TTC549 (cell line): ENCODE results near the gene C2CD4B.

Source experiments
- FAIRE-seq: peaks from 2 replicates; lab custom pipeline; 2012; peaks lifted over from hg19 to GRCh38; lab: Jason Lieb, UNC

C2CD4B gene

DNA sequence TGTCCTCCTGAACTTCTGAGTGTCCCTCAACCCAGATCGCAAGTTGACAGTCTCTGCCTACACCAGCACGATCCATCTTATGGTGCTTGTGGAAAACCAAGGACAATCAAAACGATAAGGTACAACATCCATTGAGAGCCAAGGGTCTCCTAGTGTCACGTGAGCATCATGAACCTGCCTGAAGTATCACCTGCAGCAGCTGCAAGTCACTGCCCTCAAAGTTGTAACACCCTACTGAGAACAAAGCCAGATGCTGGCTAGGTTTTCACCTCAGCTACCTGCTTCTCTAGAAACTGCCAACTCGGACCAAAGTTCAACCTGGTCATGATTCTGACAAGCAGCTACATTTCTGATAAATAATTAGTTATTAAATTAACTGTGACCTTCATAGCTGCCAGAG is 17.5 kb downstream of the C2CD4B start:
- no peak for FAIRE-seq

DNA sequence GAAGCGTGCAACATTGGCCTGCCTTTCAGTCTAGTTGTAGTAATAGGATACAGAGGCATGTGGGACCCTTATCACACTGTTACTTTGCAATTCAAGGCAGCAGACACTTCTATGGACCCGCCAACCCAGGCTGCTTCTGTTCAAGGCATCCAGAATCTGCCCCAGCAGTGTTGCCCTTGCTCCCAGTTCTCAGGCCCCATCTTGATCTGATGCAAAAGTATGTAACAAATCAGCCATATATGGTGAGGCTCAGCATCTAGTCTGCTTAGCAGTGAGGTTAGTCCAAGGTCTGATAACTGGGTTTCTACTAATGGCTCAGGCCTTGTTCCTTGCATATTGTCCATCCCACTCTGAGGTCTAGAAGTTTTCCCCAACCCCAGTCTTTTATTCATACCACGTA is 17.9 kb downstream of the C2CD4B start:
- no peak for FAIRE-seq

DNA sequence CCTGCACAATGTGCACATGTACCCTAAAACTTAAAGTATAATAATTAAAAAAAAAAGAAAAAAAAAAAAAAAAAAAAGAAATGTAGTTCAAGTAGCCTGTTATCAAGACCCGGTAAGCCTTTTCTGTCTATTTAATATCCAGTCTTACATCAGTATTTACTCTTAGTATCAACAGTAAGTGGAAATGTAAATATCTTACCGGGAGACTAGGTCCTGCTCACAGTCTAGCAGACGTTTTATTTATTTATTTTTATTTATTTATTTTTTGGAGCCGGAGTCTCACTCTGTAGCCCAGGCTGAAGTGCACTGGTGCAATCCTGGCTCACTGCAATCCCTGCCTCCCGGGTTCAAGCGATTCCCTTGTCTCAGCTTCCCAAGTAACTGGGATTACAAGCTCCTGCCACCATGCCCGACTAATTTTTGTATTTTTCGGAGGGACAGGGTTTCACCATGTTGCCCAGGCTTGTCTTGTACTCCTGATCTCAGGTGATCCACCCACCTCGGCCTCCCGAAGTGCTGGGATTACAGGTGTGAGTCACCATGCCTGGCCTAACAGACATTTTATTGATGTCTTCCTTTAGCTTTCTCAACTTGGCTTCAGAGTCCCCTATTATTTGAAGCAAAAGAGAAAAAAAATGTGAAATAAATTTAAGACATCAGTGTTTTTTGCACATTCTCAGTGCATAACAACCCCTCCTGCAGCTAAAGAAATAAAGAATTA is 19.9 kb downstream of the C2CD4B start:
- FAIRE-seq, result no peak

DNA sequence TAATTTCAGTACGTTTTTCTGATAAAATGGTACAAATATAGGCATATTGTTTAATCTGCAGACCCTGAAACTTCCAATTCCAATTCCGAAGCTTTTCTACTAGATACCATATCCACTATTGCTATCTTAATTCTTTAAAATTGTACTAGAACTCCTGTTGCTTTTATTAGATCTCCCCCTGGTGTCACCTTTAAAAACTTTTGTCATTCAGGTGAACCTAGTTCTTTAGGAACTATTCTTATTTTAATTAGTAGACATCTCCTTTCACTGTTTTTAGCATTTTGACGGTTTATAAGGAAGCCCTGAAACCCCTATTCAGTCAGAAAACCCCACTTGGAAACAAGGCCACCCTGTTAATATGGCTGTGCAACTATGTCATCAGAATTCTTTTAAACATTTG is 22.3 kb downstream of the C2CD4B start:
- FAIRE-seq, result no peak

GRCh38 chr15:62141643-62142588 is 23.2 kb downstream of the C2CD4B start:
- no peak for FAIRE-seq

GRCh38 chr15:62141200-62141599 is 23.9 kb downstream of the C2CD4B start:
- no peak for FAIRE-seq

DNA sequence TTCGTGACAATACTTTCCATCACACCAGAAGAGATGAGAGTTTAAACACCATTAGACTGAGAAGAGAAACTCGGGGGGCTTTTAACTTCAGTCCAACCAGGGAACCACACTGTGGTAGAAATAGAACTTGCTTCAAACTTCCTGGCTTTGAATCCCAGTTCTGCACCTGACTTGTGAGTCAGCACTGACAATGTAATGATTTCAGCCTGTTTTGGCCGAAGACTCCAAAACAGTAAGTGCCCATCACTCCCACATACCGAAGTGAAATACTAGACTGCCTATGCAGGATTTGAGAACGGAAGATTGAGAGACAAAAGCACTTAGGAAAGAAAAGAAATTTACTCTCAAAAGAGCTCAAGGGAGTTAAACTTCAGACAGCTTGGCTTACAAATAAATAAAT is 27.0 kb downstream of the C2CD4B start:
- no peak for FAIRE-seq

GRCh38 chr15:62136911-62137865 is 27.9 kb downstream of the C2CD4B start:
- no peak for FAIRE-seq

DNA sequence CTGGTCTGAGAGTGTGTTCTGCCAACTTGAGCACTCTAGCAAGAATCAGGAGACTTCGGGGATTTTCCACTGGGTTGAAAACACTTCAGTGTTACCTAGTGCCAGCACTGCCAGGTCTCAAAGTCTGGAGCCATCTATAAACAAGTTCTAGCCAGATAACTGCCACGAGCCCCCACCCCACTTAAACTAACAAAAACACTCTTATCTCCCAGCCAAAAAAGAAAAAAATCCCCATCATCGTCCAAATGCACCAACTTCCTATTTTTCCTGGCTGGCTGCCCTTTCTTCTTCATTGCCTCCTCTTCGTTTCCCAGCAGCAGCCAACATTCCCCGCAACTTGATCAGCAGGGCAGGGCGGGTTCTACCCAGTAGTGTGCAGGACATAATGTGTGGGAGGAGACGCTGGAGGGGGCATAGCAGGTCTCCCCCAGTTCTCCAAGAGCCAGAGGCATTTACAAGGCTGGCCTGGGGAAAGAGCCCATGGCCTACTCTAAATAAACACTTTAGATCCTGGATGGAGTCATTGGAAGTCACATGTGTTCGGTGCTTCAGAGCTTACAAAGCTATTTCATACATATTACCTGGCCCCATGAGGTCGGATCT is 29.5 kb downstream of the C2CD4B start:
- no peak for FAIRE-seq

DNA sequence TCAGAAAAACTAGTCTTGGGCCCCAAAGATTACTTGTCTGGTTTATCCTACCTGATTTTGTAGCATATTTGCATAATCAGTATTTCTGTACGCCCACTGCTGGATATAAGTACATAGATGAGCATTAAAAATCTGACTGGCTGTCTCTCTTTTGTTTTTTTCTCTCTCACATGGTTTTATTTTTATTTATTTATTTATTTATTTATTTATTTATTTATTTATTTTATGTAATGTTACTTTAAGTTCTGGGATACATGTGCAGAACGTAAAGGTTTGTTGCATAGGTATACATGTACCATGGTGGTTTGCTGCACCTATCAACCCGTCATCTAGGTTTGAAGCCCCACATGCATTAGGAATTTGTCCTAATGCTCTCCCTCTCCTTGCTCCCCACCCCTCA is 31.9 kb downstream of the C2CD4B start:
- no peak for FAIRE-seq

DNA sequence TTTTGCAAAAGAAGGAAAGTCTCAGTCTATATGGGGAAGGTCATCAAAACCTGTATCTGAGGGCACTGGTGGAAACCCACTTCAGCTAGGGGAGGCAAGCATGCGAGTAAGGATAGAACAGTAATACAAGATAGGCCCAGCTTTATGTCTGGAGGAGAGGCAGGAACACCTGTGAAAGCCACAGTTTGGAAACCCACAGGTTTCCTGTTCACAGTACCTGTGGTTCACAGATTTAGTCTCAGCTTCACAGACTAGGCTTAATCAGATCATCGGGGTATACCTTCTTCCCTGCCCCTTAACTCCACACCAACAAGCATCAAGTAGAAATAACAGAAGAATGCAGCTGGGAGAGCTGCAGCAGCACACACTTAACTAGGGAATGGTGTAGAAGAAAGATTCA is 36.2 kb downstream of the C2CD4B start:
- no peak for FAIRE-seq

- FAIRE-seq, result no peak
These were observed 38.7 kb downstream of the C2CD4B start for GRCh38 chr15:62126364-62126763.

DNA sequence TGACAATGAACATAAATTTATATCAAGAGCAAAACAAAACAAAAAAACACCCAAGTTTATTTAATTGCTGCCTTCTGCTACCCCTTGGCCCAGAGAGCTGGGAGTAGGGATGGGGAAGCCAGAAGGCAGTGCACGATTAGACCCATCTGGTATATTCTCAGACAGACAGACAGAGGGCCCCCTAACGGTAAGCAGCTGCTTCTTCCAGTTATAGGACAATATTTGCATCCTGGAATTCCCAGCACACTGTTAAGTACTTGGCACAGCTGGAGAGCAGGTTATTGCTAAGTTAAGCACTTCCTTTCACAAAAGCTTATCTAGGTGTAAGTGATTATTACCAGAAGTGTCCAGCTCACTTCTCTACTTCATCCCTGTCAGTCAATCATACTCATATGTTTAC is 39.3 kb downstream of the C2CD4B start:
- FAIRE-seq, result no peak

DNA sequence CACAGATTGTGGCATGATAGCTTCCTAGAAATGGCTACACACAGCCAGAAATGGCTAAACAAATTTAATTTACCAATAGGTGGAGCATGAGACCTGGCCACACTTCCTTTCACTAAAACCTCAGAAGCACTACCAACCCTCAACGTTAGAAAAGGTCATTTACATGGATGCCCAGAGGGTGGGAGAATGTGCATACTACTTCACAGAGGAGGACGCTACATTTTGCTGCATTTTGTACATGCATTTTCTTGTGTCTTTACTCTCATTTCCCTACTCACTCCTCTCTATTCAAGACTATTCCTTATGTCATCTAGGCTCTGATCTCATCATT is 40.1 kb downstream of the C2CD4B start:
- no peak for FAIRE-seq

DNA sequence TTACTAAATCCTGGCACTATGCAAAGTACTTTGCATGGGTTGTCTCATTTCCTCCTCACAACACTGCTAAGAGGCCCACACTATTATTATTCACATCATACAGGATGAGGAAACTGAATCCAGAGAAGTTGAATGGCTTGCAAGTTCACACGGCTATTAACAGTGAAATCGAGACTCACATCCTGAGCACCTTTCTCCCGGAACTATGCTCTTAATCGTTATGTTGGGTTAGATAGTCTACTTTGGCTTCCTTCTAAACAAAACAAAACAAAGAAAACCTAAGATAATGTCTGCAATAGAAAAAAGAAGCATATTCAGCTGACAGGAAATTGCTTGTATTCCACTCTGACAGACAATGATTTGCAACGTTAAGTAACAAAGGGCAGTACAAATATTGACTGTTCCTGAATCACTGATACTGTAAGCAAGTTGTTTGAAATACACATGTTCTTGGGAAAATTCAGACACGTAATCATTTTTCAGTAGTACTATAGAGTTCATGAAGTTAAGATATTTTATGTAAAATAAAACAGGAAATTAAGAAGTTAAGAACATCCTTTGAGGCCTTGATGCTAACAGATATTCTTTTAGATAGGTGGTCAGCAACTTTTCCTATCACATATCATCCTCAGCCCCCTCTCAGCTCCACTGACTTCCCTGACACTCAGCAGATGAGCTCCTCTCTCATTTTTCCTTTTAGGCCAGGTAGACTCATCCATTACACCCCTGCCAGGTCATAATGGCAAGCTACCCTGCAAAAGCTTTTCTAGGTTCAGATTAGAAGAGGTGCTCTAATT is 40.7 kb downstream of the C2CD4B start:
- FAIRE-seq, result no peak

DNA sequence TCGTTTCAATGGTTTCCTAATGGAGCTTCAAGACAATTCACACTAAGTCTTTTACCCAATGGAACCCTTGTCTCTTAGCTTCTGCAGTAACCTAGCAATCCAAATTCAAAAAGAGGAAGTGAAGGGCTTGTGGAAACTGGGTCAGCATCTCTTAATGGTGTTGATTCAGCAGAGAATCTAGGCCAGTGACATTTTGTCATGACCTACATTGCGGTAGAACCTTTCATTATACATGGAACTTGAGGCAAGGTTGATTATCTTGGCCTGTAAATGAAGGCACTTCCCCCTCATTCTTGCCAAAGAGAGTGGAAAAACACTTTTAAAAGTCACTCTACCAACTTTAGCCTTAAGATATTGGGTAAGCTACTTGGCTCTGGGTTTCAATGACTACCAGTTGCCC is 42.8 kb downstream of the C2CD4B start:
- FAIRE-seq, result no peak

GRCh38 chr15:62121273-62122015 is 43.6 kb downstream of the C2CD4B start:
- no peak for FAIRE-seq

DNA sequence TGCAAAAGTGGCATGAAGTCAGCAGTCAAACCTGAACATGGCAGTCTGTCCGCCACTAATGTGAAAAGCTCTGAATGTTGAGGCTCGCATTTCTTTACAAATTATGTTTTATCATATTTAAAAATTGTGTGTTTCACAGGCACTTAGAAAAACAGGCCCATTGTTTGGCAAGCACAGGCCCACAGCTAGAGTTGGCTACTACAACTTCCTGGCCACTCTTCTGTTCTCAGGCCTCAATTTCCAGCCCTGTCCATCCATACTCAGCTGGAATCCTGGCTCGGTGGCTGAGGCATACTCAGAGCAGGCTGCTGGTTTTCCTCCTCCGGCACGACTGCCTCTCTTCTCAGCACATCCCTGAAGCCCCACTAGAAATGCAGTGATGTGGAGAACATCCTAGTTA is 44.3 kb downstream of the C2CD4B start:
- FAIRE-seq, result no peak

GRCh38 chr15:62119874-62120273 is 45.2 kb downstream of the C2CD4B start:
- FAIRE-seq, result no peak

GRCh38 chr15:62119227-62119864 is 45.7 kb downstream of the C2CD4B start:
- FAIRE-seq, result no peak
